NT2/D1 (cell line): ENCODE data around the gene SOWAHC.

Experiments used
- DNase-seq: peaks from one replicate; pipeline ENCODE4 v3.0.0-alpha.2; 2011; ENCODE audit warnings: low read depth, low spot score
- H3K27me3 ChIP-seq: 2 replicates; pipeline ENCODE4 v1.6.0; 2011; ENCODE audit warnings: mild to moderate bottlenecking; ENCODE audit not compliant: insufficient read length, insufficient read depth
- H3K36me3 ChIP-seq: 2 replicates; pipeline ENCODE4 v1.6.1; 2011; ENCODE audit warnings: mild to moderate bottlenecking, low read length, mixed read lengths; ENCODE audit not compliant: insufficient read depth, insufficient read length
- H3K4me1 ChIP-seq: 2 replicates; pipeline ENCODE4 v1.5.1; 2011; ENCODE audit not compliant: insufficient read depth, insufficient read length
- H3K4me3 ChIP-seq: 2 replicates; pipeline ENCODE4 v1.5.1; 2011; ENCODE audit warnings: low read depth; ENCODE audit not compliant: insufficient read length
- H3K9ac ChIP-seq: 2 replicates; pipeline ENCODE4 v1.6.0; 2011; ENCODE audit warnings: low read depth; ENCODE audit not compliant: insufficient read length
- H3K9me3 ChIP-seq: 2 replicates; pipeline ENCODE4 v1.5.1; 2011; ENCODE audit warnings: mild to moderate bottlenecking, low read length; ENCODE audit not compliant: insufficient read depth
- SUZ12 ChIP-seq: IDR thresholded peaks from 2 replicates; pipeline ENCODE4 v1.6.1; 2011; ENCODE audit not compliant: insufficient read length, insufficient read depth; ENCODE audit errors: extremely low read depth
- YY1 ChIP-seq: IDR thresholded peaks from 2 replicates; pipeline ENCODE4 v1.6.1; 2011; ENCODE audit not compliant: insufficient read length, insufficient read depth
- ZNF274 ChIP-seq: IDR thresholded peaks from 2 replicates; pipeline ENCODE4 v1.6.1; 2011; ENCODE audit warnings: mild to moderate bottlenecking, low read depth, low read length

The SOWAHC gene

DNA sequence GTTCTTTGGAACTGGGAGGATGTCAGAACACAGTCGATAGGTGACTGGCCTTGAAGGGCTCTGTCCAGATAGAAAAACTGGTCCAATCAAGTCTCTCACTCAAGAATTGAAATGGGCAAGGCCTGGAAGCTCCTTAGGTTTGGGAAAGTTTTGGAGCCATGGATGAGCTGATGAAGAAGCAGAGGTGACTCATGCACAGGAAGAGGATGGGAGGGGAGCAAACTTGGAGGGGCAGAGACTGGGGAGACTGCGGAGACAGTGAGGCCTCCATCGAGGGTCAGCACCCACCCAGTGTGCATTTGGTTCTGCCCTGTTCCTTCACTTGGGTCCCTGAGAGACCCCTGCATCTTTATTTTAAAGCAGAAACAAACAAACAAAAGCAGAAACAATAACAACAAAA is 41.1 kb downstream of the SOWAHC start:
- Histone ChIP-seq H3K9ac (no peak overlapping the region), H3K36me3 (no peaks in the 10 kb centered on the region)
- TF ChIP-seq ZNF274: no peak
- TF ChIP-seq YY1: no peak
- TF ChIP-seq SUZ12: no peak

DNA sequence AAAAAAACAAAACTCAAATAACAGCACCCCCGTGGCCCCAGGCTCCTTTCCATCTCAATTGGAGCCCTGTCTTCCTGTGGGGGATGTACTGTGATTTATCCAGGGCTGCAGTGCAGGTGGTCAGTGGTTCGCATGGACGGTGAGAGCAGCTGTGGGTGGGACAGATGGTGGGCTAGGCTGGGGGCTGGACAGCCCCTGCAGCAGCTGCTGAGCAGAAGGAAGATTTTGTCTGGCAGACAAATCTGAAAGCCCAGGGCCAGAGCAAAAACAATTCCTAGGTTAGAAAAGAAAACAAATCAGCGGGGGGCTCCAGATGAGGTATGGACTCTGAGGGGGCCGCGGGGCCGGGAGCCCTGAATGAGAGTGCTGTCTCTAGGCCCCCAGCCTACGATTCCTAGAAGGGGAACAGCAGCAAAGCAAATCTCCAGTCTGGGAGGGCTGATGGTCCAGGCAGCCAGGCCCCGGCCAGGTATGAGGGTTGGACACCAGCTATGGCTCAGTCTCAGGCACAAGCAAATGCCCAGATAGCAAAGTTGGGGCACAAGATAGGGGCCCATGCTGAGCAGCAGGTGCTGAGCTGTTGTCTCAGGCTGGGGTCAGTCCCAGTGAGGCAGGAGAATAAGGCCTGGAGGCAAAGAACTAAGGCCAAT is 45.4 kb downstream of the SOWAHC start:
- Histone ChIP-seq H3K36me3 (no peaks in the 10 kb centered on the region), H3K27me3 (no peaks in the 10 kb centered on the region), H3K9me3 (no peaks in the 10 kb centered on the region), H3K9ac (no peak overlapping the region), H3K4me1 (peaks cover 9% of the 10 kb centered on the region), H3K4me3 (no peak overlapping the region)
- TF ChIP-seq ZNF274: no peak
- DNase-seq: no peak

More for the DNA sequence above, 41.1 kb downstream of the SOWAHC start:
- Histone ChIP-seq H3K27me3 (no peaks in the 10 kb centered on the region), H3K4me3 (no peak overlapping the region), H3K9me3 (no peaks in the 10 kb centered on the region), H3K4me1 (peaks cover 6% of the 10 kb centered on the region)
- DNase-seq: no peak

GRCh38 chr2:109660046-109660860 is 46.1 kb downstream of the SOWAHC start:
- H3K4me3 ChIP-seq: no peak overlapping the region
- no peak for TF ChIP-seq ZNF274
- no peak for TF ChIP-seq YY1
- TF ChIP-seq SUZ12: no peak
- DNase-seq: no peak

DNA sequence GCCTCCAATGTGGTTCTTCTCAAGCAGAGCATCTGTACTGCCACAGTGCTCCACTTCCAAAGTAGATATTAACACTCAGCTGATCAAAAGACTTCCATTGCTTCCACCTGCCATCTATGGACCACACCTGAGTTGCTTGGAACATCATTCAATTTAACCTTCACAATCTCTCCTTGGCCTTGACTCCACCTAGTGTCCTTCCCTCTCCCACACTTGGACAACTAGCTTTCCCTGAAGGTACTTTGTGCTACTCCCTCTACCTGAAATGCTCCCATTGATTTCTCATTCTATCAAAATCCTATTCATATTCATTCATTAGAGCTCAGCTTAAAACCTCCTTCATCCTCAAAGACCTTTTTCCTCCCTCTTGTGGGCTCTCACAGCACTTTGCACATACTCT is 48.7 kb downstream of the SOWAHC start:
- H3K36me3 ChIP-seq: no peaks in the 10 kb centered on the region
- DNase-seq: no peak
- H3K4me3 ChIP-seq: no peak overlapping the region
- no peak for TF ChIP-seq ZNF274
- no peak for TF ChIP-seq YY1
- TF ChIP-seq SUZ12: no peak
- H3K9ac ChIP-seq: no peak overlapping the region
- peaks cover 9% of the 10 kb centered on the region for H3K4me1 ChIP-seq
- no peaks in the 10 kb centered on the region for H3K27me3 ChIP-seq
- H3K9me3 ChIP-seq: no peaks in the 10 kb centered on the region

More at GRCh38 chr2:109660046-109660860, 46.1 kb downstream of the SOWAHC start:
- Histone ChIP-seq H3K27me3 (no peaks in the 10 kb centered on the region), H3K9ac (no peak overlapping the region), H3K36me3 (no peaks in the 10 kb centered on the region), H3K4me1 (peaks cover 9% of the 10 kb centered on the region), H3K9me3 (no peaks in the 10 kb centered on the region)

DNA sequence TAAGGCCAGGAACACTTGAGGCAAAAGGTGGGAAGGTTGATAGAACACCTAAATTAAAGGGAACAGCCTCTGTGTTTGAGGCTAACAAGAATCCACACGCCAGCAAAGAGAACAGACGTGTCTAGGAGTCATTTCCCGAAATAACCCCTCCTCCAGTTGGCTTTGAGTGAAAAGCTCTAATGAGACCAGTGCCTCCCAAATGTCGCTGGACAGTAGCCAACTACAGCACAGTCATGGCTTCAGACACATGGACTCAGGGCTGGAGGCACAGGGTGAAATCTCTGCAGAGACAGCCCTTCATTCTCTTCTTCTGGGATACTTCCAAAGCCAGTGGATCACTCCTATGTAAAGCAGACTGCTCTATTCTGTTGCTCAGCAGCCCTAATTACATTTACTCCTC is 49.6 kb downstream of the SOWAHC start:
- no peak overlapping the region for H3K9ac ChIP-seq
- TF ChIP-seq ZNF274: no peak
- no peak for TF ChIP-seq YY1
- no peak for TF ChIP-seq SUZ12
- no peaks in the 10 kb centered on the region for H3K36me3 ChIP-seq
- no peak for DNase-seq
- no peaks in the 10 kb centered on the region for H3K9me3 ChIP-seq
- no peak overlapping the region for H3K4me3 ChIP-seq
- no peaks in the 10 kb centered on the region for H3K27me3 ChIP-seq
- H3K4me1 ChIP-seq: peaks cover 9% of the 10 kb centered on the region

GRCh38 chr2:109666466-109666865 is 52.3 kb downstream of the SOWAHC start:
- Histone ChIP-seq H3K36me3 (no peaks in the 10 kb centered on the region), H3K9me3 (peaks cover 19% of the 10 kb centered on the region), H3K4me3 (no peak overlapping the region), H3K27me3 (no peaks in the 10 kb centered on the region), H3K4me1 (no peaks in the 10 kb centered on the region), H3K9ac (no peak overlapping the region)
- TF ChIP-seq SUZ12: no peak
- TF ChIP-seq ZNF274: no peak
- DNase-seq: no peak
